Sigmoid colon (tissue), 4 donors: ENCODE results near the gene ROBO1.

Source experiments
- EP300 ChIP-seq, 4 donors: sonication (generic); formaldehyde crosslinking; IDR thresholded peaks; one replicate each; pipeline ENCODE4 v1.6.1; 2017; ENCODE audit warnings: antibody characterized with exemption in 4 of 4
- POLR2A ChIP-seq, 2 donors: fragments of 450-650 bp; IDR thresholded peaks; one replicate each; pipeline ENCODE4 v1.6.1; 2016; ENCODE audit warnings: antibody characterized with exemption in 2 of 2, mild to moderate bottlenecking in 2 of 2, moderate library complexity in 2 of 2

- no peak for TF ChIP-seq POLR2A (IDR thresholded peaks at IDR 0.05)
- no peak for TF ChIP-seq EP300 (IDR thresholded peaks at IDR 0.05)
Observed at GRCh38 chr3:78690766-78691165, 1077.0 kb downstream of the ROBO1 start.
